SK-N-SH (cell line): ENCODE measurements around the gene PMIS2. TPM values are rescaled to one million over a fixed set of nuclear protein-coding genes. Genes with fewer than 3 reads are reported as not detected.

Experiments used
- CTCF ChIA-PET: fragments of 300-600, 350-600 bp; formaldehyde crosslinking; extraction: SDS; loops from one replicate; lab custom pipeline; 2021; lab: Yijun Ruan, JAX
- POLR2A ChIA-PET: fragments of 350-600 bp; sonication (Branson Sonifier 250); formaldehyde crosslinking; extraction: SDS; loops from one replicate; lab custom pipeline; 2020; ENCODE audit warnings: antibody characterized with exemption, inconsistent platforms; lab: Yijun Ruan, JAX
- DNase-seq: peaks from one replicate; pipeline ENCODE4 v3.0.0; 2012
- H2AFZ ChIP-seq: fragments of 200-600 bp; sonication (generic); 2 replicates; pipeline ENCODE4 v1.8.1; 2016; ENCODE audit warnings: antibody characterized with exemption, mild to moderate bottlenecking, low read depth
- H3F3A ChIP-seq: fragments of 200-600 bp; sonication (generic); replicated peaks from 2 replicates; pipeline ENCODE3; 2016; ENCODE audit warnings: antibody characterized with exemption, mild to moderate bottlenecking; ENCODE audit not compliant: insufficient read depth
- H3K27ac ChIP-seq, 2 experiments: fragments of 200-500 bp in 1 of 2; fragments of 200-600 bp in 1 of 2; sonication (Bioruptor generic) in 1 of 2; sonication (generic), shearing (Covaris generic) in 1 of 2; 2 replicates each; pipeline versions ENCODE4 v1.5.1 to v1.6.1; 2014 to 2016; ENCODE audit warnings: low read depth in 2 of 2, inconsistent platforms in 1 of 2, low read length in 1 of 2, mild to moderate bottlenecking in 1 of 2, mixed read lengths in 1 of 2
- H3K27me3 ChIP-seq: fragments of 200-600 bp; sonication (generic), shearing (Covaris generic); 2 replicates; pipeline ENCODE4 v1.6.1; 2016; ENCODE audit warnings: mixed run types; ENCODE audit not compliant: insufficient read depth
- H3K36me3 ChIP-seq, 2 experiments: fragments of 200-500 bp in 1 of 2; fragments of 200-600 bp in 1 of 2; sonication (Bioruptor generic) in 1 of 2; sonication (generic) in 1 of 2; replicated peaks in 1 of 2; 2 replicates each; pipeline versions ENCODE3 to v1.5.1; 2014 to 2016; ENCODE audit warnings: low read length in 1 of 2, mild to moderate bottlenecking in 1 of 2; ENCODE audit not compliant: insufficient read depth in 2 of 2, control insufficient read depth in 1 of 2
- H3K4me1 ChIP-seq, 2 experiments: fragments of 200-500 bp in 1 of 2; fragments of 200-600 bp in 1 of 2; sonication (Bioruptor generic) in 1 of 2; sonication (generic), shearing (Covaris generic) in 1 of 2; 2 replicates each; pipeline versions ENCODE4 v1.5.1 to v1.6.1; 2014 to 2016; ENCODE audit warnings: low read depth in 1 of 2, low read length in 1 of 2, mixed run types in 1 of 2; ENCODE audit not compliant: insufficient read depth in 2 of 2, control insufficient read depth in 1 of 2
- H3K4me2 ChIP-seq: fragments of 200-600 bp; sonication (generic), shearing (Covaris generic); 2 replicates; pipeline ENCODE4 v1.6.1; 2017; ENCODE audit warnings: mixed run types
- H3K4me3 ChIP-seq, 2 experiments: fragments of 200-500 bp in 1 of 2; fragments of 200-600 bp in 1 of 2; sonication (Bioruptor generic) in 1 of 2; sonication (generic), shearing (Covaris generic) in 1 of 2; 2 replicates each; pipeline versions ENCODE4 v1.5.1 to v1.8.1; 2014 to 2016; ENCODE audit warnings: low read depth in 2 of 2, inconsistent platforms in 1 of 2, low read length in 1 of 2, mild to moderate bottlenecking in 1 of 2, mixed read lengths in 1 of 2, moderate library complexity in 1 of 2
- H3K79me2 ChIP-seq: fragments of 200-600 bp; sonication (generic); 2 replicates; pipeline ENCODE4 v1.8.1; 2017; ENCODE audit warnings: mild to moderate bottlenecking; ENCODE audit not compliant: insufficient read depth
- H3K9ac ChIP-seq: fragments of 200-600 bp; sonication (generic); 2 replicates; pipeline ENCODE4 v1.6.1; 2017; ENCODE audit warnings: mixed run types
- H3K9me2 ChIP-seq: fragments of 200-600 bp; sonication (generic); 2 replicates; pipeline ENCODE4 v1.6.1; 2017; ENCODE audit warnings: mixed run types
- H3K9me3 ChIP-seq: fragments of 200-600 bp; sonication (generic); 2 replicates; pipeline ENCODE4 v1.6.1; 2017; ENCODE audit warnings: mixed run types, mild to moderate bottlenecking, moderate library complexity
- H4K20me1 ChIP-seq: fragments of 200-600 bp; sonication (generic); 2 replicates; pipeline ENCODE4 v1.6.1; 2017; ENCODE audit warnings: mild to moderate bottlenecking, mixed run types; ENCODE audit not compliant: insufficient read depth
- CHD2 ChIP-seq: fragments of 150-350 bp; IDR thresholded peaks from 2 replicates; pipeline ENCODE4 v1.6.1; 2018; ENCODE audit warnings: low read length; ENCODE audit not compliant: partially characterized antibody
- FOXJ3 ChIP-seq: sonication (generic); formaldehyde crosslinking; IDR thresholded peaks from 2 replicates; pipeline ENCODE4 v1.5.1; 2020; ENCODE audit warnings: mild to moderate bottlenecking, missing genetic modification reagents
- GABPA ChIP-seq: IDR thresholded peaks from 2 replicates; pipeline ENCODE4 v1.4.0; 2012; ENCODE audit warnings: low read depth, mild to moderate bottlenecking
- GATA2 ChIP-seq: sonication (generic); formaldehyde crosslinking; IDR thresholded peaks from 2 replicates; pipeline ENCODE4 v1.5.0; 2020; ENCODE audit warnings: mild to moderate bottlenecking, missing genetic modification reagents
- JUND ChIP-seq: IDR thresholded peaks from 2 replicates; pipeline ENCODE4 v1.4.0; 2012
- NRF1 ChIP-seq: IDR thresholded peaks from 2 replicates; pipeline ENCODE4 v1.6.1; 2012; ENCODE audit warnings: low read depth, mild to moderate bottlenecking, low read length
- POLR2AphosphoS5 ChIP-seq: IDR thresholded peaks from 2 replicates; pipeline ENCODE4 v1.6.1; 2012; ENCODE audit warnings: low read depth, low read length
- RAD21 ChIP-seq: IDR thresholded peaks from 2 replicates; pipeline ENCODE4 v1.6.1; 2012; ENCODE audit warnings: mild to moderate bottlenecking, low read length
- REST ChIP-seq: IDR thresholded peaks from 2 replicates; pipeline ENCODE4 v1.6.1; 2012; ENCODE audit warnings: mild to moderate bottlenecking, low read depth, low read length, moderate library complexity
- SIN3A ChIP-seq: IDR thresholded peaks from 2 replicates; pipeline ENCODE4 v1.6.1; 2012; ENCODE audit warnings: low read depth, mild to moderate bottlenecking, low read length, moderate library complexity, borderline replicate concordance
- SMC3 ChIP-seq: IDR thresholded peaks from 2 replicates; pipeline ENCODE4 v1.6.1; 2012; ENCODE audit warnings: low read depth, low read length, improper control_type of control experiment
- TAF1 ChIP-seq: IDR thresholded peaks from 2 replicates; pipeline ENCODE4 v1.6.1; 2012; ENCODE audit warnings: low read depth, mild to moderate bottlenecking, low read length, moderate library complexity, borderline replicate concordance
- TCF12 ChIP-seq: IDR thresholded peaks from 2 replicates; pipeline ENCODE4 v1.4.0; 2012
- YY1 ChIP-seq: IDR thresholded peaks from 2 replicates; pipeline ENCODE4 v1.4.0; 2012; ENCODE audit warnings: low read depth, mild to moderate bottlenecking
- WGBS: methylation state at CpG from one replicate; pipeline ENCODE4 v1.1.6; 2017; ENCODE audit warnings: low lambda C conversion rate; 5-methylcytosine and 5-hydroxymethylcytosine counted together
- polyA plus RNA-seq, 3 experiments: library from polyadenylated mRNA; depleted of rRNA; stranded (reverse); fragments of >200 nt; gene quantifications; 2 replicates each; pipeline ENCODE4 v1.2.3, GENCODE V29; 2012

The PMIS2 gene
- polyA plus RNA-seq, 1 of the 3 experiments (the other 2 are of a cell fraction) = not detected

- Histone ChIP-seq H3K4me2 (peak overlapping the region; percentile 62; the same call in 1 of the 2 replicates), H2AFZ (no peak overlapping the region), H3K9me3 (no peaks in the 10 kb centered on the region), H3K4me1 (peaks cover 0 to 11% of the 10 kb centered on the region in 2 experiments; a peak in 1 of 4 replicates), H3K9ac (no peak overlapping the region), H3F3A (no peaks in the 10 kb centered on the region), H3K4me3 (peak overlapping the region; percentile 37 to 43; a peak in 3 of 4 replicates), H3K27me3 (peaks cover 43% of the 10 kb centered on the region), H3K79me2 (no peaks in the 10 kb centered on the region), H3K27ac (no peak overlapping the region), H3K36me3 (no peaks in the 10 kb centered on the region), H4K20me1 (no peaks in the 10 kb centered on the region), H3K9me2 (no peaks in the 10 kb centered on the region)
- DNase-seq = peak; percentile 96
- WGBS = 3% methylated on average over 31 of the region's 60 CpGs
- POLR2A ChIA-PET = interaction anchor here (1.0 to 1.2 kb wide), 3 partner anchors 86 to 144 kb away, joined by 3 to 5 read pairs (median 4); partner anchors contain the start of gene COX6B1
- CTCF ChIA-PET = interaction anchor here (0.9 to 3.9 kb wide), 6 partner anchors 10 to 56 kb away, joined by 4 to 20 read pairs (median 5); partner anchors contain the start of gene HAUS5
- TF ChIP-seq GABPA = no peak
- no peak for TF ChIP-seq CHD2
- TF ChIP-seq JUND = no peak
- TF ChIP-seq NRF1 = peak; percentile 25; the same call in 1 of the 2 replicates
- no peak; the same call in 1 of the 2 replicates for TF ChIP-seq RAD21
- no peak for TF ChIP-seq GATA2
Observed at GRCh38 chr19:35557539-35558399, 28.2 kb upstream of the PMIS2 start.

GRCh38 chr19:35558400-35559280 lies 27.3 kb upstream of the PMIS2 start:
- Histone ChIP-seq H3F3A (no peaks in the 10 kb centered on the region), H3K27ac (no peak overlapping the region), H3K9me2 (no peaks in the 10 kb centered on the region), H3K36me3 (no peaks in the 10 kb centered on the region), H3K4me2 (peak overlapping the region; percentile 62; the same call in 1 of the 2 replicates), H3K9ac (no peak overlapping the region), H4K20me1 (no peaks in the 10 kb centered on the region), H2AFZ (no peak overlapping the region), H3K4me1 (peaks cover 0 to 11% of the 10 kb centered on the region in 2 experiments; a peak in 1 of 4 replicates), H3K79me2 (no peaks in the 10 kb centered on the region), H3K9me3 (no peaks in the 10 kb centered on the region), H3K27me3 (peaks cover 51% of the 10 kb centered on the region), H3K4me3 (peak overlapping the region; percentile 37 to 43; a peak in 3 of 4 replicates)
- no peak for TF ChIP-seq FOXJ3 (CRISPR knock-in tag)
- TF ChIP-seq SMC3 = no peak
- TF ChIP-seq TAF1 = no peak
- no peak for TF ChIP-seq TCF12
- TF ChIP-seq POLR2AphosphoS5 = no peak
- TF ChIP-seq YY1 = no peak
- TF ChIP-seq RAD21 = no peak
- no peak for TF ChIP-seq REST
- TF ChIP-seq SIN3A = no peak
- WGBS = 14% methylated on average over 37 of the region's 53 CpGs
- POLR2A ChIA-PET = interaction anchor here (1.0 to 1.2 kb wide), 3 partner anchors 85 to 144 kb away, joined by 3 to 5 read pairs (median 4); partner anchors contain the start of gene COX6B1
- no peak for DNase-seq
- CTCF ChIA-PET = interaction anchor here (0.7 to 3.9 kb wide), 7 partner anchors 10 to 52 kb away, joined by 3 to 20 read pairs (median 5); no protein-coding TSS in a partner anchor
